GM12801 (cell line): Measurements from ENCODE around the gene GALNT8.

Source experiments
- CTCF ChIP-seq: IDR thresholded peaks from one replicate; pipeline ENCODE4 v1.5.1; 2011; ENCODE audit warnings: control low read depth; ENCODE audit not compliant: insufficient read length; ENCODE audit errors: extremely low read depth

The GALNT8 gene

GRCh38 chr12:4771960-4772566 lies 51.9 kb downstream of the GALNT8 start:
- TF ChIP-seq CTCF = no peak

- TF ChIP-seq CTCF = no peak
These were observed 55.7 kb downstream of the GALNT8 start for GRCh38 chr12:4775936-4776335.

- no peak for TF ChIP-seq CTCF
These were observed 59.5 kb downstream of the GALNT8 start for GRCh38 chr12:4779749-4780148.

GRCh38 chr12:4780641-4781611 lies 60.7 kb downstream of the GALNT8 start:
- TF ChIP-seq CTCF = no peak

GRCh38 chr12:4784404-4785054 lies 64.3 kb downstream of the GALNT8 start:
- no peak for TF ChIP-seq CTCF

- TF ChIP-seq CTCF = no peak
These were observed 66.6 kb downstream of the GALNT8 start for GRCh38 chr12:4786795-4787194.

- TF ChIP-seq CTCF = no peak
These were observed 67.8 kb downstream of the GALNT8 start for GRCh38 chr12:4787965-4788364.
